Dedifferentiated amniotic fluid mesenchymal stem cell (primary cell): ENCODE measurements around the gene TRAPPC5.
"Not testable (repeated sequence)": the region's sequence is repeated elsewhere in the genome, so short reads cannot be mapped to it uniquely, and the experiment has no call there.

ENCODE experiments used
- DNase-seq: peaks from one replicate; pipeline ENCODE4 v3.0.0-alpha.2; 2016; ENCODE audit errors: extremely low spot score

TRAPPC5 gene

GRCh38 chr19:7680606-7681339, at the start of gene TRAPPC5:
Gene TRAPPC5 (plus strand): TSS chr19:7680833. CDS start chr19:7682254, 1,421 bp downstream.
- DNase-seq = peak; percentile 72

- no peak for DNase-seq
These were observed 49.1 kb upstream of the TRAPPC5 start for GRCh38 chr19:7631577-7631976.

- DNase-seq = no peak
These were observed 48.1 kb upstream of the TRAPPC5 start for GRCh38 chr19:7632340-7633203.

- no peak for DNase-seq
These were observed 46.9 kb upstream of the TRAPPC5 start, which contains the start of gene PCP2 for GRCh38 chr19:7633698-7634097. Gene PCP2 (minus strand): TSS chr19:7633719. CDS start chr19:7633457, 262 bp downstream.

DNA sequence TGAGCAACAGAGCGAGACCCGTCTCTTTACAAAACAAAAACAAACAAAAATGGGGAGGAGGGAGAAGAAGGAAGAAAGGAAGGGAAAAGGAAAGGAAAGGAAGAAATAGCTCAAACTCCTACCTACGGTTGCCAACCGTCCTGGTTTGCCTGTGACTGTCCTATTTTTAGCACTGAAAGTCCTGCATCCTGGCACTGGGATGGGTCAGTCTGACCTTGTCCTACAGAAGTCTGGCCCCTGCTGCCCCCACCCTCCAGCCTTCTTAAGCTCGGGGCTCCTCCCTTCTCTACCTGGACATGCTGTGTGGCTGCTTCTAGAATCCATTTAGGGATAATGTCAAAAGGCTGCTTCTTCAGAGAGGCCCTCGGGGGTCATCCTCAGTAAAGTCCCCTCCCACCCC, 45.0 kb upstream of the TRAPPC5 start:
- no peak for DNase-seq

- no peak for DNase-seq
These were observed 44.3 kb upstream of the TRAPPC5 start for GRCh38 chr19:7636317-7636690.

GRCh38 chr19:7636691-7637373, 43.8 kb upstream of the TRAPPC5 start, which contains the start of gene STXBP2:
Gene STXBP2 (plus strand): TSS chr19:7637110. CDS start chr19:7637150, 40 bp downstream.
- DNase-seq = no peak

DNA sequence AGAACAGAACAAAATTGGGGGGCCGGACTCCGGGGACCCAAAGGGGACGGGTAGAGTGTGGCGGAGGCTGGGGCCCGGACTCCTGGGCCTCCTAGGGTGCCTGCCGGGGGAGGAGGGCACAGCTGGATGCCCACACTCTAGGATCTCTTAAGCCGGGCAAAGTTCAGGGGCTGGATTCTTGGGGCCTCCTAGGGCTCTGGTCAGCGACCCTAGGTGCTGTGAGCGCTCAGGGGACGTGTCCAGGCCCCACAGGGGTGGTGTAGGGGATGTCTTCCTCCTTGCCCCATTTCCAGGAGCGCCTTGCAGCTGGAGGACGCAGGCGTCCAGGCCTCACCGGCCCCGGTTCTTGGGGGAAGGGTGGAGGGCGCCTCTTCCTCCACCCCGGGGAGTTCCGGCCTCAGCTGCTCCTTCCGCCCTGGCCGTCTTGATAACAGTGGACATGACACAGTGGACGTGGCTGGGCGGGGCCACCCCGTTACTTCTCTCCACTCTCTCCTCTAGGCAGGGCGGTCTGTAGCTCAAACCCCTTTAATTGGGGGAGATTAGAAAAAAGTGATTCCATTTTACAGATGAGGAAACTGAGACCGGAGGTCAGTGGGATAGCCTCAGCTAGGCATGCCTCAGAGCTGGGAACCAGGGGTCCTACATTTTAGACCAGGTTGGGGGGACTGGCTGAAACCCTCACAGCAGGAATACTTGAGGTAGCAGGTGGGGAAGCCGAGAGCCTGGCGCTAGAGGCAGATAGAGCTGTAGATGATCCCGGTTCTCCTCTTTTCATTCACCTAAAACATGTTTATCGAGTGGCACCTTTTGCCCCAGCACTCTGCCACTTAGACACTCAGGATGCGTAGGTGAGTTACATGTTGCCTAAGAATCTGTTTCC, 43.0 kb upstream of the TRAPPC5 start:
- no peak for DNase-seq

GRCh38 chr19:7638802-7639465, 41.7 kb upstream of the TRAPPC5 start:
- DNase-seq = no peak

GRCh38 chr19:7639863-7640348, 40.7 kb upstream of the TRAPPC5 start:
- no peak for DNase-seq

GRCh38 chr19:7640803-7641202, 39.8 kb upstream of the TRAPPC5 start:
- DNase-seq = no peak

- DNase-seq = no peak
These were observed 39.0 kb upstream of the TRAPPC5 start for GRCh38 chr19:7641290-7642276.

DNA sequence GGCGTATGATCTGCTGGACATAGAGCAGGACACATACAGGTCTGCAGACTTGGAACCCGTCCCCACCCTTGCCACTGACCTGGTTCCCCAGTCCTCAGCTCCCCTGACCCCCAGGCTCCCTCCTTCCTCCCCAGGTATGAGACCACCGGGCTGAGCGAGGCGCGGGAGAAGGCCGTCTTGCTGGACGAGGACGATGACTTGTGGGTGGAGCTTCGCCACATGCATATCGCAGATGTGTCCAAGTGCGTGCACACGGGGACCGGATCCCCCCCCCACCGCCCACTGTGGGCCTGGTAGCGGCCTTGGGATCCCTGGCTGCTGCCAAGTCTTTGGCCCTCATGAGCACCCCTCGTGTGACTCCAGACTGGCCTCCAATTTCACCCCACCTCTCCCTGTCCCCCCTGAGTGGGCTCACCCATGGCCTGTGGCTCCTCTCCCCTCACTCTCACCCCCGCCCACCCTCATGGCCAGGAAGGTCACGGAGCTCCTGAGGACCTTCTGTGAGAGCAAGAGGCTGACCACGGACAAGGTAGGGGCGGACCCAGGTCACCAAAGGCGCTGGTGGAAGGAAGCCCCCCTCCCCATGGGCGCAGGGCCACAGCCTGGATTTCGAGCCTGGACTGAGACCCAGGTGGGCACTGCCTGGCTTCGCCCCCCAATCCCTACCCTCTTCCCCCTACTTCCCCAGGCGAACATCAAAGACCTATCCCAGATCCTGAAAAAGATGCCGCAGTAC, 38.2 kb upstream of the TRAPPC5 start:
- DNase-seq = no peak

DNA sequence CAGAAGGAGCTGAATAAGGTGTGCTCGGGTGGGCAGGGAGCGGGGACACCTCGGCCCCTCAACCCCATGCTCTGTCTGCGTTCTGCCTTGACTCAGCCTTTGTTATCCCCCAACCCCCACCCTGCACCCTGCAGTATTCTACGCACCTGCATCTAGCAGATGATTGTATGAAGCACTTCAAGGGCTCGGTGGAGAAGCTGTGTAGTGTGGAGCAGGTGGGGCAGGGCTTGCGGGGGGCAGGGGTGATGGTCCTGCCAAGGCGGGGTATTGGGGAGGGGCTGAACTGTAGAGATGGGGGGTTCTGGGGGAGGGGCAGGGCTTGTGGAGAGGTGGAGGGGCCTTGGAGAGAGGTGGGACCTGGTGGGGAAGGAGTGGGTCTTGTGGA, 37.6 kb upstream of the TRAPPC5 start:
- no peak for DNase-seq

- DNase-seq = not testable (repeated sequence)
These were observed 36.7 kb upstream of the TRAPPC5 start for GRCh38 chr19:7643629-7644549.

DNA sequence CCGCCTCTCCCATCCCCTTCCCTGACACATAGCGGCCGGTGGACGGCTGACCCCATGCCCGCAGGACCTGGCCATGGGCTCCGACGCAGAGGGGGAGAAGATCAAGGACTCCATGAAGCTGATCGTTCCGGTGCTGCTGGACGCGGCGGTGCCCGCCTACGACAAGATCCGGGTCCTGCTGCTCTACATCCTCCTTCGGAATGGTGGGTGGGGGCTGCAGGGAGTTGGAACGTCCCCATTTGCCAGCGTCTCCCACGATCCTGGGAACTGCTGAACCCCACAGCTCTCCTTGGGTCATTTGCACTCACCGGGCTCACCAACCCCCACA, 36.1 kb upstream of the TRAPPC5 start:
- no peak for DNase-seq

DNA sequence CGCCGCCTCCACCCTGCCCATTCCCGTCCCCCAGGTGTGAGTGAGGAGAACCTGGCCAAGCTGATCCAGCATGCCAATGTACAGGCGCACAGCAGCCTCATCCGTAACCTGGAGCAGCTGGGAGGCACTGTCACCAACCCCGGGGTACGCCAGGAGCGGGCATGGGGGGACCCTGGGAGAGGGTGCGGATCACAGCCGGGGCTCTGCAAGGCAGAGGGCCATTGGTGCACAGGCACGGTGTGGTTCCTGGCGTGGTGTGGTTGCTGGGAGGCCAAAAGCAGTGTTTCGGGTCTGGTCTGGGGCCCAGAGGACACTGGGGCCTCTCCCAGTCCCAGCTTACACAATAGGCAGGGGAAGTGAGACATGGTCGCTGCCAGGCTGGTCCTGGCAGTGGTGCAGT, 35.5 kb upstream of the TRAPPC5 start:
- no peak for DNase-seq
